ENCODE results near the gene FXYD2. TPM values are rescaled to one million over a fixed set of nuclear protein-coding genes. Genes with fewer than 3 reads are reported as not detected.

The FXYD2 gene
- total and polyA plus RNA-seq, 2 of the 13 experiments (the other 11 are each of a cell fraction or from before 2014, with no cell fraction given) = 45.9 to 106 TPM

GRCh38 chr11:117805045-117805444 is 19.5 kb downstream of the FXYD2 start:
- ATAC-seq (no peak), FAIRE-seq (no peak), DNase-seq (ENCODE audit: low spot score) (no peak)
- no TSS peak for BruUV-seq (replicated peaks)
- 0% methylated on average over 1 of the region's 1 CpG for WGBS (ENCODE audit: low lambda C conversion rate)
- Histone ChIP-seq H3K9ac (ENCODE audit: insufficient read depth, low read depth, low read length) (no peak overlapping the region), H3K79me2 (ENCODE audit: insufficient read depth, low read length) (no peaks in the 10 kb centered on the region), H2AFZ (ENCODE audit: low read length) (no peak overlapping the region), H3K4me1 (ENCODE audit: insufficient read depth, low read length) (peaks cover 2% of the 10 kb centered on the region), H3K36me3 (replicated peaks in 1 of 2; ENCODE audit: control insufficient read depth in 1 of 2, insufficient read depth in 2 of 2, low read length in 2 of 2) (no peaks in the 10 kb centered on the region), H3K27me3 (ENCODE audit: control insufficient read depth in 1 of 2, insufficient read depth in 2 of 2, low read length in 2 of 2) (no peaks in the 10 kb centered on the region; a peak in 1 of 5 replicates), H4K20me1 (ENCODE audit: insufficient read depth, low read length) (no peaks in the 10 kb centered on the region), H3K4me3 (replicated peaks in 1 of 3; ENCODE audit: insufficient read depth in 1 of 3, low read depth in 2 of 3, low read length in 3 of 3) (no peak overlapping the region), H3K27ac (ENCODE audit: extremely low read length, insufficient read depth, low read length) (no peak overlapping the region), H3K4me2 (ENCODE audit: low read depth, low read length) (no peak overlapping the region), H3K9me3 (ENCODE audit: low read length) (no peaks in the 10 kb centered on the region)
- POLR2A ChIA-PET = no interaction called here
- intact Hi-C loops (cut with micrococcal nuclease; ENCODE audit: unreplicated experiment) (no loop called here), in situ Hi-C loops (cut with HindIII; ENCODE audit: extremely low pct_ligation_motif_present, low pct_unique_long_range_greater_than_20kb) (loop anchor here (5.0 kb wide), 1 partner anchor 363 kb away; no protein-coding TSS in a partner anchor)
- CTCF ChIA-PET (ENCODE audit: low intra/inter-chr PET ratio, low total read pairs) = interaction anchor here (1.8 kb wide), 1 partner anchor 13 kb away, joined by 8 read pairs; no protein-coding TSS in a partner anchor
- TF ChIP-seq ZNF784 (CRISPR knock-in tag; IDR thresholded peaks at IDR 0.05; ENCODE audit: borderline replicate concordance) (no peak), ZNF484 (CRISPR knock-in tag; IDR thresholded peaks at IDR 0.05; ENCODE audit: borderline replicate concordance, low read depth) (no peak), SOX6 (IDR thresholded peaks at IDR 0.05) (no peak), SOX6 (CRISPR knock-in tag; IDR thresholded peaks at IDR 0.05) (no peak), RARA (CRISPR knock-in tag; IDR thresholded peaks at IDR 0.05) (no peak), ZNF570 (CRISPR knock-in tag; IDR thresholded peaks at IDR 0.05; ENCODE audit: borderline replicate concordance) (no peak), STAT6 (CRISPR knock-in tag; IDR thresholded peaks at IDR 0.05; ENCODE audit: borderline replicate concordance) (no peak), GABPB1 (CRISPR knock-in tag; IDR thresholded peaks at IDR 0.05) (no peak), FOSL1 (CRISPR knock-in tag; IDR thresholded peaks at IDR 0.05; ENCODE audit: borderline replicate concordance) (no peak), AKNA (CRISPR knock-in tag; IDR thresholded peaks at IDR 0.05; ENCODE audit: borderline replicate concordance) (no peak)

All from HepG2 (cell line).